Esophagus muscularis mucosa (tissue), 4 donors: ENCODE measurements around the gene RC3H2.

Source experiments
- EP300 ChIP-seq: sonication (generic); formaldehyde crosslinking; IDR thresholded peaks from one replicate; pipeline ENCODE4 v1.6.1; 2017; ENCODE audit warnings: antibody characterized with exemption
- POLR2A ChIP-seq: fragments of 450-650 bp; IDR thresholded peaks from one replicate; pipeline ENCODE4 v1.6.1; 2017; ENCODE audit warnings: antibody characterized with exemption, moderate library complexity, mild to moderate bottlenecking, low read depth
- POLR2AphosphoS5 ChIP-seq, 2 donors: sonication (generic); formaldehyde crosslinking; IDR thresholded peaks; one replicate each; pipeline ENCODE4 v1.6.1; 2017; ENCODE audit warnings: antibody characterized with exemption in 2 of 2
- TF ChIP-seq, protein P1 (sequence below), 3 experiments: fragments of 200-600 bp in 2 of 3; fragments of 450-650 bp in 1 of 3; sonication (generic) in 2 of 3; IDR thresholded peaks; one replicate each; pipeline ENCODE4 v1.5.1; 2017 to 2019; ENCODE audit warnings: antibody characterized with exemption in 3 of 3, mild to moderate bottlenecking in 2 of 3, moderate library complexity in 1 of 3

DNA sequence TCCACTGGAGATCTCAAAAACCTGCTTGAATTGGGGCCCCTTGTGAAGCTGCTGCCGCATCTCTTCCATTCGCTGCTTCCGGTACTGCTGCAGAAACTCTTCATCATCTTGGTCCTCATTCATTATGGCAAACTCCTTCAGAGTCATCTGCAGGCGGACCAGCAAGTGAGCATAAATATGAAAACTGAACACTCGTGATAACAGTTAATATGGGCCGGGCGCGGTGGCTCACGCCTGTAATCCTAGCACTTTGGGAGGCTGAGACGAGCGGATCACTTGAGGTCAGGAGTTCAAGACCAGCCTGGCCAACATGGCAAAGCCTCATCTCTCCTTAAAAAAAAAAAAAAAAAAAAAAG is 84.7 kb downstream of the RC3H2 start:
- TF ChIP-seq, protein P1, sequence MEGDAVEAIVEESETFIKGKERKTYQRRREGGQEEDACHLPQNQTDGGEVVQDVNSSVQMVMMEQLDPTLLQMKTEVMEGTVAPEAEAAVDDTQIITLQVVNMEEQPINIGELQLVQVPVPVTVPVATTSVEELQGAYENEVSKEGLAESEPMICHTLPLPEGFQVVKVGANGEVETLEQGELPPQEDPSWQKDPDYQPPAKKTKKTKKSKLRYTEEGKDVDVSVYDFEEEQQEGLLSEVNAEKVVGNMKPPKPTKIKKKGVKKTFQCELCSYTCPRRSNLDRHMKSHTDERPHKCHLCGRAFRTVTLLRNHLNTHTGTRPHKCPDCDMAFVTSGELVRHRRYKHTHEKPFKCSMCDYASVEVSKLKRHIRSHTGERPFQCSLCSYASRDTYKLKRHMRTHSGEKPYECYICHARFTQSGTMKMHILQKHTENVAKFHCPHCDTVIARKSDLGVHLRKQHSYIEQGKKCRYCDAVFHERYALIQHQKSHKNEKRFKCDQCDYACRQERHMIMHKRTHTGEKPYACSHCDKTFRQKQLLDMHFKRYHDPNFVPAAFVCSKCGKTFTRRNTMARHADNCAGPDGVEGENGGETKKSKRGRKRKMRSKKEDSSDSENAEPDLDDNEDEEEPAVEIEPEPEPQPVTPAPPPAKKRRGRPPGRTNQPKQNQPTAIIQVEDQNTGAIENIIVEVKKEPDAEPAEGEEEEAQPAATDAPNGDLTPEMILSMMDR (IDR thresholded peaks at IDR 0.05): no peak
- TF ChIP-seq POLR2AphosphoS5 (IDR thresholded peaks at IDR 0.05): no peak
- no peak for TF ChIP-seq POLR2A
- TF ChIP-seq EP300: no peak
